ENCODE measurements around the gene PIP5KL1.
"Not testable (repeated sequence)": the region's sequence is repeated elsewhere in the genome, so short reads cannot be mapped to it uniquely, and the experiment has no call there.

PIP5KL1 gene

GRCh38 chr9:127885508-127886281 is 44.9 kb downstream of the PIP5KL1 start:
- no peak for DNase-seq

GRCh38 chr9:127884976-127885490 is 45.5 kb downstream of the PIP5KL1 start:
- DNase-seq = no peak

GRCh38 chr9:127884427-127884911 is 46.1 kb downstream of the PIP5KL1 start:
- DNase-seq = no peak

GRCh38 chr9:127883959-127884358 is 46.6 kb downstream of the PIP5KL1 start:
- DNase-seq = no peak

GRCh38 chr9:127881715-127882114 is 48.9 kb downstream of the PIP5KL1 start:
- DNase-seq = not testable (repeated sequence)

DNA sequence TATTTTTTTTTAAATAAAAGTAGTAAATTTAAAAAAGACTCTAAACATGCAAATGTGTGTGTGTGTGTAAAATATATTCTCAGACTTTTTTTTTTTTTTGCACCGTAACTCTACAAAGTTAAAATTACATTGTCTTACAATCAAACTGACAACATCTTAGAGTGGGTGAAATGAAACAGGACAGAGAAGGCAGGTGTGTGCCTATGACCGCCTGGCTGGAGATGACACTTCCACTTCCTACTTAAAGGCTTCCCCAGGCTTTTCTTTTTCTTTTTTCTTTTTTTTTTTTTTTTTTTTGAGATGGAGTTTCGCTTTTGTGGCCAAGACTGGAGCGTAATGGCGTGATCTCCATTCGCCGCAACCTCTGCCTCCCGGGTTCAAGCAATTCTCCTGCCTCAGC is 50.4 kb downstream of the PIP5KL1 start:
- DNase-seq = no peak

DNA sequence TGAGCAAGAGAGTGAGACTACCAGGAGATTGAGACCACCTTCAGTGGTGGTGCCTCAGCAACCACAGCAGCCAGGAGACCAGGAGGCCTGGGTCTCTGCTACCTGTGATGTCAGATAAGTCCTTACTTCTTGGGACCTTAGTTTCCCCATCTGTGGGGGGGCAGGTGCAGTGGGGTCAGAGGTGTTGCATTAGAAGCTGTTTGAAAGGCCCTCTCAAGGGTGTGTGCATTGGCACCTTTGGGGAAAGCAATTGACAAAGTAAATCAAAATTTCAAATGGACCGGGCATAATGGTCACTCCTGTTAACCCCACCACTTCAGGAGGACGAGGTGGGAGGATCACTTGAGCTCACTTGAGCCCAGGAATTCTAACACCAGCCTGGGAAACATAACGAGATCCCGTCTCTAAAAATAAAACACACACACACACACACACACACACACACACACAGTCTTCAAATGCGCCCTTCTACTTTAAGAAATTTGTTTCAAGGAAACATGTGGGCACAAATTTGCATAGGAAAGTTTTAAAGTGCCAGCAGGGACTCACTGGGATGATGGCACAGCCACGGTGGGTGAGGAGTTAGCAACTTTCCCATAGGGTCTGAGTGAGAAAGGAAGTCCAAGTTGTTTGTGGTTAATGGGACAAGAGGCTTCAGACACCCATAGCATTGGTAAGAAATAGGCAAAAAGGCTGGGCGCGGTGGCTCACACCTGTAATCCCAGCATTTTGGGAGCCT is 51.8 kb downstream of the PIP5KL1 start:
- no peak for DNase-seq

GRCh38 chr9:127878001-127878651 is 52.5 kb downstream of the PIP5KL1 start:
- no peak for DNase-seq

GRCh38 chr9:127877566-127877998 is 53.0 kb downstream of the PIP5KL1 start, which contains the start of gene AK1:
TSS of gene AK1 (minus strand) at chr9:127877675. CDS start at chr9:127874617, 3,058 bp downstream.
- DNase-seq = peak; percentile 85

- no peak for DNase-seq
Measured at GRCh38 chr9:127876764-127877562, 53.6 kb downstream of the PIP5KL1 start.

GRCh38 chr9:127876026-127876763 is 54.4 kb downstream of the PIP5KL1 start:
- no peak for DNase-seq

DNA sequence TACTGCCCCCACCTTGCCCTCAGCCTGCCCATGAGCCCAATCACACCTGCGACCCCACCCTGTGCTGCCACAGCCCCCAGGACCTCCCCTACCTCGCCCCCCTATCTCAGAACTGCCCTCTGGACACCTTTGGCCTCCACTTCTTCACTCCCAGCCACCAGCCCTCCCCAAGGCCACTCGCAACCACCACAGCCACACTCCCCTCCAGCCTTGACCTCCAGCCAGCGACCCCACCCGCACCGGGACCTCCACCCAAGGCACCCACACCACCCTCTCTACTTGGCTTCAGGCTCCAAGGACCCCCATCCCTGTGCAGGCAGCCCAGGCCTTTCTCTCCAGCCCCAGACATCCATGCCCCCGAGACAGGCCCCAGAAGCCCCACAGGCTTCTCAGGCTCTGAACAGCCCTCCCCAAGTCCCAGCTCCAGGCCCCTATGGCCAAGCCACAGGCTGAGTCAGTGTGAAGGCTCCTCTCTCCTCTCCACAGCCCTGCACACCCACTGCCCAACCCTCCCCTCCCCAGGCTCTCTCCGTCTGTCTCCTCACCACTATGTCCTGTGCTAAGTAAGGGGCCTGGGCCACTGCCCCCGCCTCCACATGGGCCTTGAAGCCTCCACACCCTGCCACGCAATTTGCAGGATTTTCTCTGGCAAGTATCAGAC is 55.1 kb downstream of the PIP5KL1 start:
- DNase-seq = no peak

GRCh38 chr9:127874301-127875221 is 56.0 kb downstream of the PIP5KL1 start:
- no peak for DNase-seq

DNA sequence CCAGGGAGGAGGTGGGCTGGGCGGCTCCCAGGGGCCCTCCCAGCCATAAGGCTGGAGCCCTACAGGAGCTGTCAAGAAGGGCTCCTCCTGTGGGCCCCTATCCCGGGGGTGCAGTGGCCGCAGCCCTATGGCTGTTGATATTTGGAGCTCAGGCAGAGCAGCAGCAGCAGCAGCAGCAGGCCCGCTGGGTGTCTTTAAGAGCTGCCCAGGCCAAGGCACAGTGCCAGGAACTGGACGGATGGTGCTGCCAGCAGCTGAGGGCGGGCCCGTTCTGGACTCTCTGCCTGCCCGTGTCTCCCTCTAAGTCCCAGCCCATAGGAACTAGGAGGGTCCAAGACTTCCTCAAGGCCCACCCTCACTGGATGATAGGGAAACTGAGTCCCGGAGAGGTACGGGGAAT is 56.7 kb downstream of the PIP5KL1 start:
- DNase-seq = peak; percentile 77

DNA sequence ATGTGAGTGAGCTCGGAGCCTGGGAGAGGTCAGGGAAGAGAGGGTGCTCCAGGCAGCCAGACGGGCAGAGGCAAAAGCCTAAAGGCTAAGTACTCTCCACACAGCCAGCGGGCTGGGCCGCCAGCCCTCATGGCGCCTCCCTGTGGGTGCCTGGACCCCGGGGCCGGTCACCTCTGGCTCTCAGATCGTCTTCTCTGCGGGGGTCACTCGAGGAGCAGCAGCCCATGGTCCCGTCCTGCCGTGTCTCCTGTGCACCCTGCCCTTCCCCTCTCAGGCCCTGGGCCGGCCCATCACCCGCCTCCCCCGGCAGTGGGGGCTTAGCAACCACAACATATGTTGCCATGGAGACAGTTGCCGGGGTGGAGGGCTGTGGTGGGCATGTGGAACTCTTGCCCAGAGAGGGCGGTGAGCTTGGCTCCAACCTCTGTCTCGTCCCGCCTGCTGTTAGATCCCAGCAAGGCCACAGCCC is 57.3 kb downstream of the PIP5KL1 start:
- DNase-seq = no peak

- no peak for DNase-seq
Measured at GRCh38 chr9:127872369-127873222, 58.0 kb downstream of the PIP5KL1 start.

GRCh38 chr9:127871531-127871930 is 59.0 kb downstream of the PIP5KL1 start:
- no peak for DNase-seq

GRCh38 chr9:127870887-127871286 is 59.7 kb downstream of the PIP5KL1 start:
- DNase-seq = no peak

Data from right forelimb (tissue), 1 donor.